ENCODE measurements around the gene TRPM5. TPM values are rescaled to one million over a fixed set of nuclear protein-coding genes. Genes with fewer than 3 reads are reported as not detected.
A peak's percentile ranks its signal among the peaks of the same experiment; 100 is the strongest.

TRPM5 gene
- polyA plus RNA-seq, 3 donors = 2.7 to 4.5 (median 3.5) TPM

GRCh38 chr11:2444821-2445745 is 769 bp upstream of the TRPM5 start, which contains the start of gene KCNQ1:
KCNQ1 (plus strand) TSS chr11:2445008; CDS start chr11:2445099, 91 bp downstream.
- no peak for DNase-seq (ENCODE audit: extremely low read depth in 1 of 11, low read depth in 9 of 11, low spot score in 4 of 11)

- no peak for DNase-seq (ENCODE audit: extremely low read depth in 1 of 11, low read depth in 9 of 11, low spot score in 4 of 11)
These were observed 908 bp downstream of the TRPM5 start for GRCh38 chr11:2443406-2443805.

- no peak for DNase-seq (ENCODE audit: extremely low read depth in 1 of 11, low read depth in 9 of 11, low spot score in 4 of 11)
These were observed 1.7 kb downstream of the TRPM5 start for GRCh38 chr11:2442589-2442988.

- no peak for DNase-seq (ENCODE audit: extremely low read depth in 1 of 11, low read depth in 9 of 11, low spot score in 4 of 11)
These were observed 3.1 kb downstream of the TRPM5 start for GRCh38 chr11:2441171-2441570.

- DNase-seq (ENCODE audit: extremely low read depth in 1 of 11, low read depth in 9 of 11, low spot score in 4 of 11) = no peak
These were observed 3.7 kb downstream of the TRPM5 start for GRCh38 chr11:2440646-2441045.

- no peak for DNase-seq (ENCODE audit: extremely low read depth in 1 of 11, low read depth in 9 of 11, low spot score in 4 of 11)
These were observed 4.5 kb downstream of the TRPM5 start for GRCh38 chr11:2439820-2440219.

- DNase-seq (ENCODE audit: extremely low read depth in 1 of 11, low read depth in 9 of 11, low spot score in 4 of 11) = no peak
These were observed 6.8 kb downstream of the TRPM5 start for GRCh38 chr11:2437516-2437915.

GRCh38 chr11:2436521-2437031 is 7.7 kb downstream of the TRPM5 start:
- no peak for DNase-seq (ENCODE audit: extremely low read depth in 1 of 11, low read depth in 9 of 11, low spot score in 4 of 11)

GRCh38 chr11:2436013-2436520 is 8.2 kb downstream of the TRPM5 start:
- DNase-seq (ENCODE audit: extremely low read depth in 1 of 11, low read depth in 9 of 11, low spot score in 4 of 11) = no peak

GRCh38 chr11:2435288-2436012 is 8.9 kb downstream of the TRPM5 start:
- DNase-seq (ENCODE audit: extremely low read depth in 1 of 11, low read depth in 9 of 11, low spot score in 4 of 11) = no peak

GRCh38 chr11:2434506-2435255 is 9.6 kb downstream of the TRPM5 start:
- no peak for DNase-seq (ENCODE audit: extremely low read depth in 1 of 11, low read depth in 9 of 11, low spot score in 4 of 11)

GRCh38 chr11:2434008-2434407 is 10.3 kb downstream of the TRPM5 start:
- no peak for DNase-seq (ENCODE audit: extremely low read depth in 1 of 11, low read depth in 9 of 11, low spot score in 4 of 11)

GRCh38 chr11:2433106-2433925 is 11.0 kb downstream of the TRPM5 start:
- DNase-seq (ENCODE audit: extremely low read depth in 1 of 11, low read depth in 9 of 11, low spot score in 4 of 11) = no peak

GRCh38 chr11:2432628-2433071 is 11.7 kb downstream of the TRPM5 start:
- DNase-seq (ENCODE audit: extremely low read depth in 1 of 11, low read depth in 9 of 11, low spot score in 4 of 11) = no peak

- no peak for DNase-seq (ENCODE audit: extremely low read depth in 1 of 11, low read depth in 9 of 11, low spot score in 4 of 11)
These were observed 12.1 kb downstream of the TRPM5 start for GRCh38 chr11:2432171-2432621.

- no peak for DNase-seq (ENCODE audit: extremely low read depth in 1 of 11, low read depth in 9 of 11, low spot score in 4 of 11)
These were observed 12.9 kb downstream of the TRPM5 start for GRCh38 chr11:2431395-2431794.

GRCh38 chr11:2428322-2428795 is 16.0 kb downstream of the TRPM5 start:
- peak in 1 of 11 donors; percentile 43 for DNase-seq (ENCODE audit: extremely low read depth in 1 of 11, low read depth in 9 of 11, low spot score in 4 of 11)

All from renal cortex interstitium (tissue), 11 donors.